Neural cell (in vitro differentiated cells): Measurements from ENCODE around the gene ZNF521.

Source experiments
- CTCF ChIP-seq: fragments of 450-650 bp; IDR thresholded peaks from 2 replicates; pipeline ENCODE4 v1.5.1; 2014; ENCODE audit warnings: antibody characterized with exemption, mild to moderate bottlenecking, moderate library complexity; ENCODE audit not compliant: poor library complexity, severe bottlenecking
- EP300 ChIP-seq: fragments of 450-650 bp; conservative IDR thresholded peaks from 2 replicates; pipeline ENCODE4 v1.6.1; 2014; ENCODE audit warnings: antibody characterized with exemption, mild to moderate bottlenecking, moderate library complexity; ENCODE audit not compliant: poor library complexity, severe bottlenecking
- EZH2 ChIP-seq: fragments of 200-600, 300-800 bp; shearing (Covaris generic), sonication (generic); IDR thresholded peaks from 2 replicates; pipeline ENCODE4 v1.6.1; 2014; ENCODE audit warnings: antibody characterized with exemption, low read length, borderline replicate concordance, mild to moderate bottlenecking; ENCODE audit not compliant: insufficient read depth, poor library complexity, severe bottlenecking
- POLR2AphosphoS5 ChIP-seq: IDR thresholded peaks from 2 replicates; pipeline ENCODE4 v1.6.1; 2012

GRCh38 chr18:25111377-25112288 is 240.3 kb downstream of the ZNF521 start:
- TF ChIP-seq CTCF (no peak), POLR2AphosphoS5 (no peak), EP300 (no peak), EZH2 (no peak)
